HFFc6 (cell line): ENCODE data around the gene KIAA1549. TPM values are rescaled to one million over a fixed set of nuclear protein-coding genes. Genes with fewer than 3 reads are reported as not detected.

Source experiments
- DNase-seq: peaks from one replicate; pipeline ENCODE4 v3.0.0-alpha.2; 2018
- H3K27ac Mint-ChIP-seq: 2 replicates; pipeline ENCODE4 v1.8.0; 2020; ENCODE audit warnings: mild to moderate bottlenecking, mixed read lengths
- H3K27me3 Mint-ChIP-seq: 2 replicates; pipeline ENCODE4 v1.8.0; 2021; ENCODE audit warnings: mild to moderate bottlenecking, moderate library complexity, mixed read lengths; ENCODE audit not compliant: insufficient read depth
- H3K36me3 Mint-ChIP-seq: 2 replicates; pipeline ENCODE4 v1.8.0; 2021; ENCODE audit warnings: low read depth, mixed read lengths
- H3K4me1 Mint-ChIP-seq: 2 replicates; pipeline ENCODE4 v1.8.0; 2020; ENCODE audit warnings: low read depth, mixed read lengths
- H3K4me3 Mint-ChIP-seq: 2 replicates; pipeline ENCODE4 v1.8.0; 2020; ENCODE audit warnings: mild to moderate bottlenecking, moderate library complexity, mixed read lengths
- H3K9me3 Mint-ChIP-seq: 2 replicates; pipeline ENCODE4 v1.8.0; 2020; ENCODE audit warnings: mild to moderate bottlenecking, mixed read lengths
- CTCF ChIP-seq: fragments of 200-600 bp; sonication (generic); IDR thresholded peaks from 2 replicates; pipeline ENCODE4 v1.5.0; 2021; ENCODE audit warnings: antibody characterized with exemption, mild to moderate bottlenecking
- total RNA-seq, 6 experiments: library from RNA; stranded (reverse); fragmentation: NEBNext Ultra II Directional; extraction: Animal tissue kit (Norgen Biotek cat#: 25700); gene quantifications; 2 replicates in 1 of 6; 3 replicates in 5 of 6; pipeline ENCODE4 v1.2.3, GENCODE V29; 2021

The KIAA1549 gene
- total RNA-seq, 6 experiments from 2014 or later, result 7.0 to 13.3 (median 7.9) TPM

- Mint-ChIP-seq H3K36me3 (no peaks in the 10 kb centered on the region), H3K27ac (no peak overlapping the region), H3K27me3 (no peaks in the 10 kb centered on the region; the same call in 1 of the 2 replicates), H3K4me3 (no peak overlapping the region), H3K9me3 (no peaks in the 10 kb centered on the region), H3K4me1 (no peaks in the 10 kb centered on the region)
- DNase-seq, result no peak
- TF ChIP-seq CTCF, result no peak
Measured at GRCh38 chr7:138948403-138948802, 32.8 kb downstream of the KIAA1549 start.

GRCh38 chr7:138945821-138946220 is 35.4 kb downstream of the KIAA1549 start:
- Mint-ChIP-seq H3K4me1 (no peaks in the 10 kb centered on the region), H3K4me3 (no peak overlapping the region), H3K36me3 (no peaks in the 10 kb centered on the region), H3K27ac (no peak overlapping the region), H3K27me3 (no peaks in the 10 kb centered on the region; the same call in 1 of the 2 replicates), H3K9me3 (no peaks in the 10 kb centered on the region)
- TF ChIP-seq CTCF, result no peak
- no peak for DNase-seq

GRCh38 chr7:138945154-138945553 is 36.0 kb downstream of the KIAA1549 start:
- Mint-ChIP-seq H3K9me3 (no peaks in the 10 kb centered on the region), H3K27ac (no peak overlapping the region), H3K27me3 (no peaks in the 10 kb centered on the region; the same call in 1 of the 2 replicates), H3K36me3 (no peaks in the 10 kb centered on the region), H3K4me3 (no peak overlapping the region), H3K4me1 (no peaks in the 10 kb centered on the region)
- DNase-seq, result no peak
- TF ChIP-seq CTCF, result no peak

DNA sequence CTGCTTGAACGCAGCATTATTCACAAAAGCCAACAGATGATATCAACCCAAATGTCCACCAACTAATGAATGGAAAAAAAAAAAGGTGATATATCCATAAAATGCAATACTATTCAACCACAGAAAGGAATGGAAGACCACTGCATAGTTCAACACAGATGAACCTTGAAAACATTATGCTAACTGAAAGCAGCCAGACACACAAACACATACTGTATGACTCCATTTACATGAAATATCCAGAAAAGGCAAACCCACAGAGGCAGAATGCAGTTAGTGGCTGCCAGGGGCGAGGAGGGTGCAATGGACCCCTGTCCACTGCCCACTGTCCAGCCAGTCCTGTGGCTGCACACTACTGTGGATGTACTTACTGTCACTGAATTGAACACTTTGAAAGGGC is 36.6 kb downstream of the KIAA1549 start:
- no peak for TF ChIP-seq CTCF

DNA sequence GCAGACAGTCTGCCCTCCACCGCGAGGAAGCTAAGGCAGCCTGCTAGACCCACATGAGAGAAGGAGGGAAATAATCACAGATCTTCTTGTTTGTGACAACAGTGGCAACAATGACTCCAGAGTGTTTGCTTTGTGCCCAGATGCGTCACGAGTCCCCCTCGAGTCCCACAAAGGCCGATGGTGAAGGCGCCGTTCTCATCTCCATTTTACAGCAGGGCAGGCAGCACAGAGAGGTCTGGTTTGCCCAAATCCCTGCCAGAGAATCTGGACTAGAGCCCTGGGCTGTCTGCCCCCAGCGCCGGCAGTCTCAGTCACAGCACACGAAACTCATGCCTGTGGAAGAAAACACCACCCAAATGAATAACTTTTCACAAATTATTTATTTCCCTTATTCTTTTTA is 38.1 kb downstream of the KIAA1549 start:
- Mint-ChIP-seq H3K4me1 (no peaks in the 10 kb centered on the region), H3K27ac (no peak overlapping the region)

More for the DNA sequence above, 36.6 kb downstream of the KIAA1549 start:
- Mint-ChIP-seq H3K4me3 (no peak overlapping the region), H3K9me3 (no peaks in the 10 kb centered on the region), H3K36me3 (no peaks in the 10 kb centered on the region), H3K27ac (no peak overlapping the region), H3K27me3 (no peaks in the 10 kb centered on the region; the same call in 1 of the 2 replicates), H3K4me1 (no peaks in the 10 kb centered on the region)
- DNase-seq, result no peak

More for the DNA sequence above, 38.1 kb downstream of the KIAA1549 start:
- Mint-ChIP-seq H3K27me3 (no peaks in the 10 kb centered on the region; the same call in 1 of the 2 replicates), H3K36me3 (no peaks in the 10 kb centered on the region), H3K9me3 (no peaks in the 10 kb centered on the region), H3K4me3 (no peak overlapping the region)
- TF ChIP-seq CTCF, result no peak
- DNase-seq, result no peak
